K562 (cell line): ENCODE measurements around the gene UBE2J2. TPM values are rescaled to one million over a fixed set of nuclear protein-coding genes. Genes with fewer than 3 reads are reported as not detected.

ENCODE experiments used
- ATAC-seq: fragments of 200-7000 bp; cut with Tn5 transposase; 3 replicates; pipeline ENCODE4 v1.9.1; 2020; ENCODE audit warnings: moderate library complexity
- BruUV-seq: library from RNA; stranded (reverse); fragments of 400-500 nt; replicated peaks from 2 replicates; lab custom pipeline; 2021; lab: Mats Ljungman, UMichigan
- CTCF ChIA-PET: fragments of 300-600 bp; formaldehyde crosslinking; extraction: SDS; loops from one replicate; lab custom pipeline; 2021; ENCODE audit warnings: low intra/inter-chr PET ratio; lab: Yijun Ruan, JAX
- POLR2A ChIA-PET: fragments of 300-600, 350-650 bp; sonication (Branson Sonifier 250); formaldehyde crosslinking; extraction: SDS; loops from one replicate; lab custom pipeline; 2021; ENCODE audit warnings: antibody characterized with exemption, inconsistent platforms; lab: Yijun Ruan, JAX
- DNase-seq, 4 experiments: peaks; one replicate each; pipeline versions ENCODE4 v3.0.0 to v3.0.0-alpha.2; 2011 to 2018; ENCODE audit warnings: low spot score in 3 of 4, mixed read lengths in 3 of 4; ENCODE audit errors: extremely low read depth in 1 of 4
- FAIRE-seq: peaks from 2 replicates; lab custom pipeline; 2011; peaks lifted over from hg19 to GRCh38; lab: Jason Lieb, UNC
- H2AFZ ChIP-seq: 2 replicates; pipeline ENCODE4 v1.6.0; 2011; ENCODE audit warnings: low read depth, low read length, control low read depth, inconsistent platforms
- H3K27ac ChIP-seq: fragments of 200-600 bp; 3 replicates; pipeline ENCODE4 v1.8.0; 2011; ENCODE audit warnings: low read depth, mild to moderate bottlenecking, control low read depth, inconsistent platforms, low read length, moderate library complexity, mixed read lengths; ENCODE audit errors: extremely low read depth
- H3K27me3 ChIP-seq, 2 experiments: fragments of 300-600 bp in 1 of 2; 2 replicates in 1 of 2; 3 replicates in 1 of 2; pipeline versions ENCODE4 v1.6.0 to v1.8.0; 2011; ENCODE audit warnings: inconsistent platforms in 2 of 2, low read length in 2 of 2, mild to moderate bottlenecking in 1 of 2, mixed read lengths in 1 of 2, moderate library complexity in 1 of 2; ENCODE audit not compliant: control insufficient read depth in 2 of 2, insufficient read depth in 2 of 2
- H3K36me3 ChIP-seq: fragments of 300-600 bp; 3 replicates; pipeline ENCODE4 v1.8.0; 2011; ENCODE audit warnings: mild to moderate bottlenecking, low read length, inconsistent platforms; ENCODE audit not compliant: control insufficient read depth, insufficient read depth
- H3K4me1 ChIP-seq, 2 experiments: fragments of 200-600 bp in 1 of 2; replicated peaks in 1 of 2; 2 replicates in 1 of 2; 3 replicates in 1 of 2; pipeline versions ENCODE4 v1.5.1 to v1.8.0; 2011; ENCODE audit warnings: inconsistent platforms in 2 of 2, low read length in 2 of 2, mild to moderate bottlenecking in 1 of 2, mixed read lengths in 1 of 2, moderate library complexity in 1 of 2; ENCODE audit not compliant: control insufficient read depth in 2 of 2, insufficient read depth in 2 of 2
- H3K4me2 ChIP-seq: 2 replicates; pipeline ENCODE4 v1.6.1; 2011; ENCODE audit warnings: low read length, control low read depth, inconsistent platforms, mixed read lengths; ENCODE audit not compliant: insufficient read depth
- H3K4me3 ChIP-seq: fragments of 200-600 bp; sonication (generic), shearing (Covaris generic); 2 replicates; pipeline ENCODE4 v1.5.1; 2016; ENCODE audit warnings: control low read depth, inconsistent platforms
- H3K79me2 ChIP-seq: fragments of 200-600 bp; 3 replicates; pipeline ENCODE4 v1.8.0; 2011; ENCODE audit warnings: low read length, inconsistent platforms; ENCODE audit not compliant: control insufficient read depth, insufficient read depth
- H3K9ac ChIP-seq, 2 experiments: 2 replicates each; pipeline versions ENCODE4 v1.6.0 to v1.6.1; 2011; ENCODE audit warnings: low read depth in 2 of 2, low read length in 2 of 2, control low read depth in 1 of 2, inconsistent platforms in 1 of 2, mild to moderate bottlenecking in 1 of 2, mixed read lengths in 1 of 2; ENCODE audit not compliant: insufficient read depth in 1 of 2
- H3K9me1 ChIP-seq: one replicate; pipeline ENCODE4 v1.6.0; 2011; ENCODE audit warnings: inconsistent platforms, mild to moderate bottlenecking, low read length, moderate library complexity; ENCODE audit not compliant: control insufficient read depth, insufficient read depth
- H3K9me3 ChIP-seq: replicated peaks from 2 replicates; pipeline ENCODE4 v1.5.1; 2011; ENCODE audit warnings: low read depth, low read length, inconsistent platforms; ENCODE audit not compliant: control insufficient read depth, insufficient read depth
- H4K20me1 ChIP-seq: replicated peaks from 2 replicates; pipeline ENCODE4 v1.6.1; 2011; ENCODE audit warnings: low read length, inconsistent platforms, mixed read lengths; ENCODE audit not compliant: control insufficient read depth, insufficient read depth
- BCOR ChIP-seq: fragments of 450-650 bp; IDR thresholded peaks from 2 replicates; pipeline ENCODE4 v1.6.1; 2016
- CBFA2T3 ChIP-seq: fragments of 450-650 bp; IDR thresholded peaks from 2 replicates; pipeline ENCODE4 v1.6.1; 2017
- CREM ChIP-seq: IDR thresholded peaks from 2 replicates; pipeline ENCODE4 v1.6.1; 2014; ENCODE audit warnings: antibody characterized with exemption, low read depth
- ESRRA ChIP-seq: fragments of 450-650 bp; IDR thresholded peaks from 2 replicates; pipeline ENCODE4 v1.6.1; 2014; ENCODE audit warnings: low read depth, mild to moderate bottlenecking, moderate library complexity, borderline replicate concordance
- MIER1 ChIP-seq: fragments of 450-650 bp; IDR thresholded peaks from 2 replicates; pipeline ENCODE4 v1.6.1; 2016; ENCODE audit warnings: antibody characterized with exemption, mild to moderate bottlenecking, low read depth
- NFIC ChIP-seq: fragments of 450-650 bp; IDR thresholded peaks from 2 replicates; pipeline ENCODE4 v1.6.1; 2017; ENCODE audit warnings: mild to moderate bottlenecking, inconsistent platforms
- PTTG1 ChIP-seq: fragments of 450-650 bp; IDR thresholded peaks from 2 replicates; pipeline ENCODE4 v1.6.1; 2016; ENCODE audit warnings: low read depth, mild to moderate bottlenecking, missing genetic modification characterization, missing compliant biosample characterization
- PURB ChIP-seq: sonication (generic); formaldehyde crosslinking; IDR thresholded peaks from 2 replicates; pipeline ENCODE4 v1.9.0; 2021; ENCODE audit warnings: low read depth, mild to moderate bottlenecking, missing genetic modification reagents
- SMARCA5 ChIP-seq: fragments of 450-650 bp; IDR thresholded peaks from 2 replicates; pipeline ENCODE4 v1.6.1; 2016
- TCF7L2 ChIP-seq: fragments of 150-350 bp; IDR thresholded peaks from 2 replicates; pipeline ENCODE4 v1.6.1; 2016; ENCODE audit warnings: low read depth, mild to moderate bottlenecking, low read length, moderate library complexity
- WGBS: fragments of 100-300 bp; shearing (Covaris generic); methylation state at CpG from one replicate; pipeline ENCODE4 v1.1.6; 2016; ENCODE audit warnings: low coverage, mixed read lengths; ENCODE audit not compliant: insufficient coverage; ENCODE audit errors: missing lambda C conversion rate; 5-methylcytosine and 5-hydroxymethylcytosine counted together
- in situ Hi-C: fragments of 300-500 bp; cut with MboI; formaldehyde crosslinking; loops from 4 replicates; pipeline ENCODE4 v1.15.0; 2018; ENCODE audit warnings: inconsistent platforms, mixed read lengths
- intact Hi-C: fragments of 100-400 bp; cut with micrococcal nuclease; formaldehyde crosslinking; loops from 2 replicates; pipeline ENCODE4 v1.14.2; 2022
- polyA plus RNA-seq, 8 experiments: library from polyadenylated mRNA; depleted of rRNA in 4 of 8; stranded (reverse) in 5 of 8; unstranded in 3 of 8; fragments of >200 nt; fragmentation: Nextera tagmentation in 2 of 8; fragmentation: Illumina TruSeq in 1 of 8; extraction: Ambion mirVana in 2 of 8; extraction: Trizol in 1 of 8; gene quantifications; 2 replicates each; pipeline versions ENCODE4 v1.2.1 to v1.2.3, GENCODE V29; 2011 to 2014; ENCODE audit warnings: inconsistent platforms in 1 of 8, missing spikeins in 1 of 8
- total RNA-seq, 7 experiments: library from RNA; depleted of rRNA in 6 of 7; stranded (reverse); fragments of >200 nt in 6 of 7; fragmentation: Illumina TruSeq in 2 of 7; extraction: Trizol in 2 of 7; gene quantifications; 2 replicates each; pipeline versions ENCODE4 v1.2.1 to v1.2.3, GENCODE V29; 2011 to 2021; ENCODE audit warnings: low replicate concordance in 1 of 7
- TF ChIP-seq, protein P1 (sequence below), 2 experiments: fragments of 450-650 bp; formaldehyde crosslinking in 1 of 2; IDR thresholded peaks; 2 replicates each; pipeline versions ENCODE4 v1.4.0 to v1.6.1; 2014 to 2020; ENCODE audit warnings: mild to moderate bottlenecking in 2 of 2, borderline replicate concordance in 1 of 2, low read depth in 1 of 2
- TF ChIP-seq, protein P2 (sequence below), 2 experiments: fragments of 450-650 bp in 1 of 2; sonication (generic) in 1 of 2; formaldehyde crosslinking in 1 of 2; IDR thresholded peaks in 1 of 2; conservative IDR thresholded peaks in 1 of 2; 2 replicates each; pipeline versions ENCODE4 v1.6.1 to v1.8.1; 2016 to 2023; ENCODE audit warnings: mild to moderate bottlenecking in 2 of 2, moderate library complexity in 2 of 2, inconsistent platforms in 1 of 2, missing genetic modification reagents in 1 of 2

The UBE2J2 gene
- total and polyA plus RNA-seq, 9 of the 15 experiments (the other 6 are each of a cell fraction or from before 2014, with no cell fraction given): 0.93 to 112 (median 75.5) TPM

DNA sequence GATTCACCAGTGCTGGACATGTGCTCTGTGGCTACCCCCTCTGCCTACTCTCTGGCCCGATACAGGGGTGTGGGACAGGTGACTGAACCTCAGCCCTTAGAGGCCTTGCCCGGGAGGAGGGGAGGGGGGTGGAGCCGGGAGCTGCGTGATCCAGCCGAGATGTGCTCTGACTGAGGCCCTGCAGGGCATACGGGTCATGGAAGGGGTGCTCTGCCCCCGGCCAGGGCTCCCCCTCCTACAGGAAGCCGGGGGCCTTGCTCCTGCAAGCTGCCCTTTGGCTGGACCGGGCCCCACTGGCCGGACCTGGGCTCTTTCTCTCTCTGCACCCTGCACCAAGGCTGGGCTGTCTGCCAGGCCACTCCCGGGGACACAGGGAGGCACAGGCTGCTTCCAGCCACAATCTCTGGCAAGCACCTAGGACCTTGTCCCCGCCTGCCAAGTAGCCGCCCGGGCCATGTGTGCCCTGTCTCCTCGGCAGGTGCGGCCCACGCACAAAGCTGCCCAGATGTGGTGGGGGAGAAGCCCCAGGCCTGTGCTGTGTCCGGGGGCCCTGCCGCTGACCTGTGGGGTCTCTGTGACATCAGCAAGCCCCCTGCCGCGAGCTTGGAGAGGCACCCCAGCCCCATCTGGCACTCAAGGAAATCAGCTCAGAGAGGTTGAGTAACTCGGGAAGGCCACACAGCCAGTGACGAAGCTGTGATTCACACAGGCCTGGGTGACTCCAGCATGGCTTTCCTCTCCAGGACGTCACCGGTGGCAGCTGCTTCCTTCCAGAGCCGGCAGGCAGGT, 8.1 kb upstream of the UBE2J2 start:
- no peak overlapping the region; a peak in 1 of 4 replicates for H3K9ac ChIP-seq
- in situ Hi-C loops (no loop called here), intact Hi-C loops (no loop called here)
- H3K4me2 ChIP-seq: no peak overlapping the region
- ChIA-PET POLR2A (interaction anchor here (0.7 to 1.0 kb wide), 3 partner anchors 8 to 10 kb away, joined by 3 to 4 read pairs (median 3); partner anchors contain the start of gene UBE2J2), CTCF (no interaction called here)
- DNase-seq (peak in 1 of 4 experiments; percentile 29), FAIRE-seq (peak; percentile 32), ATAC-seq (peak; percentile 13; the same call in 2 of the 3 replicates)
- WGBS: 21% methylated on average over 20 of the region's 26 CpGs
- no peak overlapping the region for H2AFZ ChIP-seq
- H3K27me3 ChIP-seq: peaks cover 0 to 12% of the 10 kb centered on the region in 2 experiments; a peak in 2 of 5 replicates
- no peaks in the 10 kb centered on the region for H3K36me3 ChIP-seq
- no TSS peak for BruUV-seq
- H3K27ac ChIP-seq: no peak overlapping the region
- H3K79me2 ChIP-seq: no peaks in the 10 kb centered on the region
- no peaks in the 10 kb centered on the region for H3K9me3 ChIP-seq
- peaks cover 0 to 52% of the 10 kb centered on the region in 2 experiments; a peak in 3 of 5 replicates for H3K4me1 ChIP-seq
- no peaks in the 10 kb centered on the region for H4K20me1 ChIP-seq
- H3K9me1 ChIP-seq: peaks cover 3% of the 10 kb centered on the region
- no peak overlapping the region for H3K4me3 ChIP-seq
- no peak for TF ChIP-seq TCF7L2
- no peak for TF ChIP-seq CBFA2T3
- TF ChIP-seq PURB: no peak
- peak; percentile 16; the same call in 1 of the 2 replicates for TF ChIP-seq ESRRA
- TF ChIP-seq MIER1: no peak
- TF ChIP-seq SMARCA5: peak; percentile 62; the same call in 1 of the 2 replicates
- TF ChIP-seq, protein P1, sequence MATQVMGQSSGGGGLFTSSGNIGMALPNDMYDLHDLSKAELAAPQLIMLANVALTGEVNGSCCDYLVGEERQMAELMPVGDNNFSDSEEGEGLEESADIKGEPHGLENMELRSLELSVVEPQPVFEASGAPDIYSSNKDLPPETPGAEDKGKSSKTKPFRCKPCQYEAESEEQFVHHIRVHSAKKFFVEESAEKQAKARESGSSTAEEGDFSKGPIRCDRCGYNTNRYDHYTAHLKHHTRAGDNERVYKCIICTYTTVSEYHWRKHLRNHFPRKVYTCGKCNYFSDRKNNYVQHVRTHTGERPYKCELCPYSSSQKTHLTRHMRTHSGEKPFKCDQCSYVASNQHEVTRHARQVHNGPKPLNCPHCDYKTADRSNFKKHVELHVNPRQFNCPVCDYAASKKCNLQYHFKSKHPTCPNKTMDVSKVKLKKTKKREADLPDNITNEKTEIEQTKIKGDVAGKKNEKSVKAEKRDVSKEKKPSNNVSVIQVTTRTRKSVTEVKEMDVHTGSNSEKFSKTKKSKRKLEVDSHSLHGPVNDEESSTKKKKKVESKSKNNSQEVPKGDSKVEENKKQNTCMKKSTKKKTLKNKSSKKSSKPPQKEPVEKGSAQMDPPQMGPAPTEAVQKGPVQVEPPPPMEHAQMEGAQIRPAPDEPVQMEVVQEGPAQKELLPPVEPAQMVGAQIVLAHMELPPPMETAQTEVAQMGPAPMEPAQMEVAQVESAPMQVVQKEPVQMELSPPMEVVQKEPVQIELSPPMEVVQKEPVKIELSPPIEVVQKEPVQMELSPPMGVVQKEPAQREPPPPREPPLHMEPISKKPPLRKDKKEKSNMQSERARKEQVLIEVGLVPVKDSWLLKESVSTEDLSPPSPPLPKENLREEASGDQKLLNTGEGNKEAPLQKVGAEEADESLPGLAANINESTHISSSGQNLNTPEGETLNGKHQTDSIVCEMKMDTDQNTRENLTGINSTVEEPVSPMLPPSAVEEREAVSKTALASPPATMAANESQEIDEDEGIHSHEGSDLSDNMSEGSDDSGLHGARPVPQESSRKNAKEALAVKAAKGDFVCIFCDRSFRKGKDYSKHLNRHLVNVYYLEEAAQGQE (IDR thresholded peaks at IDR 0.05; ENCODE audit: borderline replicate concordance): peak; percentile 35; the same call in 1 of the 2 replicates
- TF ChIP-seq, protein P1 (CRISPR knock-in tag; IDR thresholded peaks at IDR 0.05; ENCODE audit: low read depth): no peak
- TF ChIP-seq, protein P2, sequence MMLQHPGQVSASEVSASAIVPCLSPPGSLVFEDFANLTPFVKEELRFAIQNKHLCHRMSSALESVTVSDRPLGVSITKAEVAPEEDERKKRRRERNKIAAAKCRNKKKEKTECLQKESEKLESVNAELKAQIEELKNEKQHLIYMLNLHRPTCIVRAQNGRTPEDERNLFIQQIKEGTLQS (IDR thresholded peaks at IDR 0.05): peak; percentile 60
- TF ChIP-seq, protein P2 (CRISPR knock-in tag; conservative IDR thresholded peaks at IDR 0.05): no peak
- no peak for TF ChIP-seq PTTG1 (tag)
- peak; percentile 13; the same call in 1 of the 2 replicates for TF ChIP-seq NFIC
- TF ChIP-seq BCOR: peak; percentile 87
- 0 out of 2 replicates have a peak, but pooled peaks have one; percentile 17 for TF ChIP-seq CREM
